NCI-H2029 treated with DMSO at 0.1 percent for 48 hours (cell line): ENCODE measurements around the gene AIFM3.

ENCODE experiments used
- DNase-seq: peaks from one replicate; lab custom pipeline; 2025; lab: John Stamatoyannopoulos, UW

AIFM3 gene

GRCh38 chr22:21009638-21010425 lies 42.8 kb downstream of the AIFM3 start:
- no peak for DNase-seq

GRCh38 chr22:21010426-21011113 lies 43.5 kb downstream of the AIFM3 start:
- no peak for DNase-seq

GRCh38 chr22:21012446-21013407 lies 45.7 kb downstream of the AIFM3 start:
- DNase-seq: no peak

GRCh38 chr22:21013657-21014201 lies 46.7 kb downstream of the AIFM3 start:
- DNase-seq: no peak

- DNase-seq: peak; percentile 40
These were observed 47.2 kb downstream of the AIFM3 start for GRCh38 chr22:21014202-21014725.

GRCh38 chr22:21014726-21015465 lies 47.8 kb downstream of the AIFM3 start, which contains the start of gene P2RX6:
Gene P2RX6, plus strand, starts transcription at chr22:21015165. Its CDS starts 10 bp downstream, at chr22:21015175.
- DNase-seq: no peak

- DNase-seq: no peak
These were observed 48.5 kb downstream of the AIFM3 start for GRCh38 chr22:21015466-21016006.

- no peak for DNase-seq
These were observed 49.8 kb downstream of the AIFM3 start for GRCh38 chr22:21016644-21017420.

GRCh38 chr22:21018314-21018713 lies 51.3 kb downstream of the AIFM3 start:
- no peak for DNase-seq

GRCh38 chr22:21020802-21021429 lies 53.9 kb downstream of the AIFM3 start:
- DNase-seq: no peak

GRCh38 chr22:21022507-21022906 lies 55.5 kb downstream of the AIFM3 start:
- no peak for DNase-seq

GRCh38 chr22:21022955-21023614 lies 56.0 kb downstream of the AIFM3 start:
- DNase-seq: no peak

- DNase-seq: no peak
These were observed 58.2 kb downstream of the AIFM3 start for GRCh38 chr22:21025266-21025665.

- no peak for DNase-seq
These were observed 59.0 kb downstream of the AIFM3 start for GRCh38 chr22:21025763-21026755.

- peak; percentile 27 for DNase-seq
These were observed 60.0 kb downstream of the AIFM3 start for GRCh38 chr22:21026783-21027692.
